ENCODE data around the gene MAS1L. TPM values are rescaled to one million over a fixed set of nuclear protein-coding genes. Genes with fewer than 3 reads are reported as not detected.

The MAS1L gene
- total RNA-seq, 1 experiment from 2014 or later: not detected

GRCh38 chr6:29517728-29518440 is 30.1 kb upstream of the MAS1L start:
- H3K36me3 ChIP-seq (ENCODE audit: control insufficient read depth in 1 of 2, insufficient read depth in 2 of 2, low read length in 2 of 2): no peaks in the 10 kb centered on the region
- peaks cover 5 to 8% of the 10 kb centered on the region in 2 experiments; a peak in 3 of 4 replicates for H3K4me1 ChIP-seq (ENCODE audit: control insufficient read depth in 1 of 2, insufficient read depth in 2 of 2, low read length in 2 of 2)
- ChIA-PET POLR2A (no interaction called here), CTCF (no interaction called here), RAD21 (ENCODE audit: low non-redundant PET in 1 of 2, low total read pairs in 2 of 2, uncharacterized antibody in 2 of 2, unreplicated experiment in 2 of 2) (no interaction called here)
- no TSS peak for BruUV-seq (replicated peaks)
- no peaks in the 10 kb centered on the region for H4K20me1 ChIP-seq (ENCODE audit: insufficient read depth)
- DNase-seq (ENCODE audit: low read depth, low spot score): no peak
- H3K9ac ChIP-seq (ENCODE audit: low read length): no peak overlapping the region
- no peak for ATAC-seq
- H3K9me2 ChIP-seq (ENCODE audit: insufficient read depth): no peaks in the 10 kb centered on the region
- no peaks in the 10 kb centered on the region for H3K79me2 ChIP-seq (ENCODE audit: insufficient read depth, low read length)
- intact Hi-C loops (cut with micrococcal nuclease): no loop called here
- no peak overlapping the region for H3K4me2 ChIP-seq (ENCODE audit: low read length)
- no peaks in the 10 kb centered on the region for H3K9me3 ChIP-seq (ENCODE audit: control insufficient read depth in 1 of 2, insufficient read depth in 1 of 2, low read depth in 1 of 2, low read length in 2 of 2)
- no peak overlapping the region for H2AFZ ChIP-seq (ENCODE audit: low read depth, low read length, poor library complexity, severe bottlenecking)
- no peak overlapping the region for H3K27ac ChIP-seq (ENCODE audit: low read depth, low read length)
- H3K27me3 ChIP-seq (ENCODE audit: insufficient read depth, low read length): no peaks in the 10 kb centered on the region
- TF ChIP-seq ELF1 (IDR thresholded peaks at IDR 0.05; ENCODE audit: borderline replicate concordance, low read depth): no peak
- no peak for TF ChIP-seq SIN3A (IDR thresholded peaks at IDR 0.05; ENCODE audit: low read depth)
- no peak for TF ChIP-seq CTCF (IDR thresholded peaks at IDR 0.05 in 2 of 3, conservative IDR thresholded peaks at IDR 0.05 in 1 of 3; ENCODE audit: borderline replicate concordance in 1 of 3, insufficient read depth in 1 of 3, low read depth in 2 of 3, low read length in 2 of 3)
- H3K4me3 ChIP-seq (replicated peaks in 1 of 2; ENCODE audit: low read depth in 1 of 2, low read length in 2 of 2): no peak overlapping the region

DNA sequence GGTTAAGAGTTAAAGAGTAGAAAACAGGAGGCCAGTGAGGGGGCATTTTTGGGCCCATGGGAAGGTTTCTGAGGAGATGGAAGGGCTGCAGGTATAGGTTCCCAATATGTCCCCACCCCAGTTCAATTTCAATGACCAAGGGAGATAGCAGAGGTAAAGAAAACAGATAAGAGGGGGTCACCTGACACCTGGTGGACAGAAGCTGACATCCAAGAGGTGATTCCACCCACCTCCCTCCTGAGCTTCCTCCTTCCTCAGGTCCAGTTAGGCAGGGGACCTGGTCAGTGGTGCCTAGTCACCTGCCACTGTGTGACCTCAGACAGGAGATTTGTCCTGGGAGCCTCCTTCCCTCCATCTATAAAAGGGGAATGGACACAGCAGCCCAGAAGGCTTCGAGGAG is 29.5 kb upstream of the MAS1L start:
- Histone ChIP-seq H3K27me3 (ENCODE audit: insufficient read depth, low read length) (no peaks in the 10 kb centered on the region), H3K27ac (ENCODE audit: low read depth, low read length) (no peak overlapping the region), H4K20me1 (ENCODE audit: insufficient read depth) (no peaks in the 10 kb centered on the region), H3K9me3 (ENCODE audit: control insufficient read depth in 1 of 2, insufficient read depth in 1 of 2, low read depth in 1 of 2, low read length in 2 of 2) (no peaks in the 10 kb centered on the region), H3K4me1 (ENCODE audit: control insufficient read depth in 1 of 2, insufficient read depth in 2 of 2, low read length in 2 of 2) (peaks cover 5 to 8% of the 10 kb centered on the region in 2 experiments; a peak in 3 of 4 replicates), H2AFZ (ENCODE audit: low read depth, low read length, poor library complexity, severe bottlenecking) (no peak overlapping the region), H3K4me2 (ENCODE audit: low read length) (no peak overlapping the region), H3K36me3 (ENCODE audit: control insufficient read depth in 1 of 2, insufficient read depth in 2 of 2, low read length in 2 of 2) (no peaks in the 10 kb centered on the region), H3K79me2 (ENCODE audit: insufficient read depth, low read length) (no peaks in the 10 kb centered on the region), H3K4me3 (replicated peaks in 1 of 2; ENCODE audit: low read depth in 1 of 2, low read length in 2 of 2) (no peak overlapping the region), H3K9ac (ENCODE audit: low read length) (no peak overlapping the region), H3K9me2 (ENCODE audit: insufficient read depth) (no peaks in the 10 kb centered on the region)
- POLR2A ChIA-PET: no interaction called here
- CTCF ChIA-PET: no interaction called here
- DNase-seq (ENCODE audit: low read depth, low spot score) (no peak), ATAC-seq (no peak; the same call in 1 of the 2 replicates)
- intact Hi-C loops (cut with micrococcal nuclease): no loop called here
- no TSS peak for BruUV-seq (replicated peaks)
- 0 out of 6 replicates have a peak, but pooled peaks of 1 of the 3 experiments have one; percentile 6 for TF ChIP-seq CTCF (IDR thresholded peaks at IDR 0.05 in 2 of 3, conservative IDR thresholded peaks at IDR 0.05 in 1 of 3; ENCODE audit: borderline replicate concordance in 1 of 3, insufficient read depth in 1 of 3, low read depth in 2 of 3, low read length in 2 of 3)
- TF ChIP-seq RAD21 (IDR thresholded peaks at IDR 0.05; ENCODE audit: low read depth): peak; percentile 26; the same call in 1 of the 2 replicates
- TF ChIP-seq, protein P1, sequence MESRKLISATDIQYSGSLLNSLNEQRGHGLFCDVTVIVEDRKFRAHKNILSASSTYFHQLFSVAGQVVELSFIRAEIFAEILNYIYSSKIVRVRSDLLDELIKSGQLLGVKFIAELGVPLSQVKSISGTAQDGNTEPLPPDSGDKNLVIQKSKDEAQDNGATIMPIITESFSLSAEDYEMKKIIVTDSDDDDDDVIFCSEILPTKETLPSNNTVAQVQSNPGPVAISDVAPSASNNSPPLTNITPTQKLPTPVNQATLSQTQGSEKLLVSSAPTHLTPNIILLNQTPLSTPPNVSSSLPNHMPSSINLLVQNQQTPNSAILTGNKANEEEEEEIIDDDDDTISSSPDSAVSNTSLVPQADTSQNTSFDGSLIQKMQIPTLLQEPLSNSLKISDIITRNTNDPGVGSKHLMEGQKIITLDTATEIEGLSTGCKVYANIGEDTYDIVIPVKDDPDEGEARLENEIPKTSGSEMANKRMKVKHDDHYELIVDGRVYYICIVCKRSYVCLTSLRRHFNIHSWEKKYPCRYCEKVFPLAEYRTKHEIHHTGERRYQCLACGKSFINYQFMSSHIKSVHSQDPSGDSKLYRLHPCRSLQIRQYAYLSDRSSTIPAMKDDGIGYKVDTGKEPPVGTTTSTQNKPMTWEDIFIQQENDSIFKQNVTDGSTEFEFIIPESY (IDR thresholded peaks at IDR 0.05; ENCODE audit: extremely low read depth, insufficient replicate concordance, low read length): no peak
- RAD21 ChIA-PET (ENCODE audit: low non-redundant PET in 1 of 2, low total read pairs in 2 of 2, uncharacterized antibody in 2 of 2, unreplicated experiment in 2 of 2): no interaction called here

Measured in HCT116 (cell line).